Measurements from ENCODE around the gene RMP24.

GRCh38 chr18:36012891-36013290 is 40.4 kb downstream of the RMP24 start:
- TF ChIP-seq CTCF (IDR thresholded peaks at IDR 0.05) (no peak), POLR2A (IDR thresholded peaks at IDR 0.05) (no peak), EP300 (IDR thresholded peaks at IDR 0.05) (no peak), POLR2AphosphoS5 (IDR thresholded peaks at IDR 0.05) (no peak)

Measured in suprapubic skin (tissue), 4 donors.